ENCODE data around the gene OR4C13. TPM values are rescaled to one million over a fixed set of nuclear protein-coding genes. Genes with fewer than 3 reads are reported as not detected.

The OR4C13 gene
- total RNA-seq, 2 donors from 2014 or later: not detected

DNA sequence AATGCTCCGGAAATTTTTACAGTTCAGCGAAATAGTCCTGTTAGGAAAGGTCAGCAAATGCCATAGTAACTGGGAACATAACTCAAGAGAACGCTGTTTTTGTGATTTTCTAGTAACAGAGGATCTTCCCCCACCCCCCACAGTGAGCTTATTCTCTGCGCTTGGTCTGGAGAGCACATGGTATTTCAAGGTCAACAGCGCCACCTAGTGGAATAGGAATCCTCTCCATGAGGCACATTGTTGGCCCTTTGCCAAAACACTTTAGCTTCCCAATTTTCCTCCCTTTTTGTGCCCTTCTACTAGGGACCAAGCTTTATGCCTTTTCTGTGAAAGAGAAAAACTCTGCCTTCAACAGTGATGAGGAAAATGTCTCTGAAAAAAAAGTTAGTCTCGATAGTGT lies 43.4 kb downstream of the OR4C13 start:
- peak; percentile 77 for DNase-seq

More for the DNA sequence above, 43.4 kb downstream of the OR4C13 start:
- no peaks in the 10 kb centered on the region for H3K27me3 Mint-ChIP-seq (ENCODE audit: insufficient read depth)
- Histone ChIP-seq H3K9ac (ENCODE audit: extremely low read depth, low read length, poor library complexity, severe bottlenecking) (no peak overlapping the region), H3K4me3 (ENCODE audit: low read length) (no peak overlapping the region), H3K9me3 (ENCODE audit: control insufficient read depth, low read length) (peaks cover 88% of the 10 kb centered on the region), H3K27ac (ENCODE audit: low read depth, low read length) (no peak overlapping the region), H3K36me3 (ENCODE audit: control insufficient read depth, insufficient read depth, low read length) (no peaks in the 10 kb centered on the region), H3K4me1 (ENCODE audit: control insufficient read depth, insufficient read depth, low read length) (no peaks in the 10 kb centered on the region), H3K27me3 (ENCODE audit: control insufficient read depth, insufficient read depth, low read length, poor library complexity, severe bottlenecking) (no peaks in the 10 kb centered on the region)
- peaks cover 89% of the 10 kb centered on the region for H3K9me3 Mint-ChIP-seq
- H3K27ac Mint-ChIP-seq: no peak overlapping the region
- TF ChIP-seq CTCF (conservative IDR thresholded peaks at IDR 0.05): peak; percentile 70
- H3K36me3 Mint-ChIP-seq (ENCODE audit: low read depth): no peaks in the 10 kb centered on the region
- H3K4me3 Mint-ChIP-seq: no peak overlapping the region
- 67 to 72% methylated on average over 2 to 6 of the region's 6 CpGs for WGBS, 2 experiments (ENCODE audit: insufficient coverage in 1 of 2, insufficient read length in 1 of 2)
- H3K4me1 Mint-ChIP-seq: no peaks in the 10 kb centered on the region

Other genes starting within 250 kb of the OR4C13 start
- not detected for gene OR4C12, start 30.1 kb downstream of the OR4C13 start, total RNA-seq
- not detected for gene OR4C45, start 80.5 kb downstream of the OR4C13 start, total RNA-seq